Astrocyte of the spinal cord (primary cell): ENCODE results near the gene MEF2B.

ENCODE experiments used
- DNase-seq: peaks from one replicate; pipeline ENCODE4 v3.0.0; 2011; ENCODE audit warnings: low read depth, low spot score
- H3K4me3 ChIP-seq: 2 replicates; pipeline ENCODE4 v1.5.1; 2011; ENCODE audit warnings: low read depth, mild to moderate bottlenecking, low read length, moderate library complexity
- in situ Hi-C: cut with HindIII; loops from 2 replicates; pipeline ENCODE4 v1.10.0; 2017; ENCODE audit warnings: low sequenced_read_pairs
- TF ChIP-seq, protein P1 (sequence below): IDR thresholded peaks from 2 replicates; pipeline ENCODE4 v1.5.1; 2012; ENCODE audit warnings: low read depth, mild to moderate bottlenecking, low read length, inconsistent platforms

Gene MEF2B

DNA sequence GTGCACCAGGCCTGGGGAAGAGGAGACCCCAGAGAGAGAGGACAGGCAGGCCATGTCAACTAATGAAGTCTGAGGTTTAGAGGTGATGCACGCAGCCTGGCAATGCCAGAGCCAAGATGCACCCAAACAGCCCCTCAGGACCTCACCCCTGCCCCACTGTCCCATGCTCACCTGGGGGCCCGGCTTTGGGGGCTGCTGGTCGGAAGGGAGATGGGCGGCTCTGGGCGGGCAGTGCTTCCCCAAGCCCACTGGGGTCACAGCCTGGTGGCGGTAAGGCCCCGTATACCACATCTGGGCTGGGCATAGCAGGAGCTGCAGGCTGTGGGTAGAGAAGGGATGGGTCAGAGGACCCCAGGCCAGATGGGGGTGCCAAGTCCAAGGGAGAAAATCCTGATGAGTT, 23.2 kb downstream of the MEF2B start:
- TF ChIP-seq, protein P1, sequence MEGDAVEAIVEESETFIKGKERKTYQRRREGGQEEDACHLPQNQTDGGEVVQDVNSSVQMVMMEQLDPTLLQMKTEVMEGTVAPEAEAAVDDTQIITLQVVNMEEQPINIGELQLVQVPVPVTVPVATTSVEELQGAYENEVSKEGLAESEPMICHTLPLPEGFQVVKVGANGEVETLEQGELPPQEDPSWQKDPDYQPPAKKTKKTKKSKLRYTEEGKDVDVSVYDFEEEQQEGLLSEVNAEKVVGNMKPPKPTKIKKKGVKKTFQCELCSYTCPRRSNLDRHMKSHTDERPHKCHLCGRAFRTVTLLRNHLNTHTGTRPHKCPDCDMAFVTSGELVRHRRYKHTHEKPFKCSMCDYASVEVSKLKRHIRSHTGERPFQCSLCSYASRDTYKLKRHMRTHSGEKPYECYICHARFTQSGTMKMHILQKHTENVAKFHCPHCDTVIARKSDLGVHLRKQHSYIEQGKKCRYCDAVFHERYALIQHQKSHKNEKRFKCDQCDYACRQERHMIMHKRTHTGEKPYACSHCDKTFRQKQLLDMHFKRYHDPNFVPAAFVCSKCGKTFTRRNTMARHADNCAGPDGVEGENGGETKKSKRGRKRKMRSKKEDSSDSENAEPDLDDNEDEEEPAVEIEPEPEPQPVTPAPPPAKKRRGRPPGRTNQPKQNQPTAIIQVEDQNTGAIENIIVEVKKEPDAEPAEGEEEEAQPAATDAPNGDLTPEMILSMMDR, result no peak
- no peak overlapping the region for H3K4me3 ChIP-seq
- in situ Hi-C loops, result no loop called here
- no peak for DNase-seq

DNA sequence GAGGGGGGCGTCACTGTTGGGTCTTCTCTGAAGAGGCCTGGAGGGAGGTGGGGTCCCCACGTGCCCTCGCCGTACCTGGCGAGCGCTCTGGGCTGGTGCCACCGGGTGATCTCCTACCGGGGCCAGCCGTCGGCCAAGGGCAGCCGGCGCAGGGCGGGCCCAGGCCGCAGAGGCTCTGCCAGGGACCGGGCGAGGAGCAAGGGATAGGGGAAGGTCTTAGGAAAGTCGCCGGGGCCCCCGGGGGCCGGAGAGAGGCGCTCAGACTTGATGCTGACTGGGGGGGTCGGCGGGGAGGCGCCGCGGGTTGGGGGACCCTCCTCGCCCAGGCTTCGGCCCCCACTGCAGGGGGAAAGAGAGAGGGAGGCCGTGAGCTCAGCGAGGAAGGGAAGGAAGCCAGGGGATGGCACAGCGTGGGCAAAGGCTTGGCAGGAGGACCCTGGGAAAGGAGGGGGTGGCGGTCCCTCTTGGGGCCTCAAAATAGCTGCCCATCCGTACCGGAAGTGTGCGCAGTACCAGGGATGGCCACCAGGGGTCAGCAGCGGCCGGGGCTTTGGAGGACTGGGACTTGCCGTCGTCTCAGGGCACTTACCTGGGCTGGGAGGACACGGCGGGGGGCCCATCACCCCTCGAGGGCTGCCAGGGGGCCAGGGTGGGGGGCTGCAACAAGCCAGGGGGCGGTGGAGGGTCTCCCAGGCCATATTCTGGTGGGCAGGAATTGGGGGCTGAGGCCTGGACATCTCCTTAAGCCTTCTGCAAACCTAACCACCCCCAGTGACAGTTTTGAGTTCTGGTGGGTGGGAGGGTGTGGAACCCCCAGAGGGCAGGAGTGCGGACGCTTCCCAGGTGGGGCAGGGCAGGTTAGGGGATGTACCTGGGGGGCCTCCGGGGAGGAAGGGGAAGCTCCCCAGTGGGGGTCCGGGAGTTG, 24.1 kb downstream of the MEF2B start:
- DNase-seq, result peak; percentile 49
- TF ChIP-seq, protein P1, result peak; percentile 98
- no peak overlapping the region for H3K4me3 ChIP-seq
- in situ Hi-C loops, result no loop called here

DNA sequence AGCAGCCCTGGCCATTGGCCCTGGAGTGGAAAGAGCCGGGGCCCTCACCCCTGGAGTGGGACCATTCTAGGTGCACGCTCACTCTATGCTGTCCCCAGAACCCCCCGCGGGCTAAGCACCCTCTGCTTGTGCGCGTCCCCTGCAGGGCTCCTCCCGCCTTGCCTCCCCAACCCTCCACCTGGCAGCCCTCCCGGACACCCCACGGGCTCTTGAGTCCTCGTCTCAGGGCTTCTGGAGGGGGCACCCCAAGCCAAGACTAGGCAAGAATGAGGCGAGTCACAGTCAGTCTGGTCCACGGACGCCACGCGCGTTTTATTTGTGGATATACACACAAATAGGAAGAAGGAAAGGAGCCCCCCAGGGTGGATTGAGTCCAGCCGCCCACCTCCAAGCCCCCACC, 24.8 kb downstream of the MEF2B start:
- TF ChIP-seq, protein P1, result no peak

DNA sequence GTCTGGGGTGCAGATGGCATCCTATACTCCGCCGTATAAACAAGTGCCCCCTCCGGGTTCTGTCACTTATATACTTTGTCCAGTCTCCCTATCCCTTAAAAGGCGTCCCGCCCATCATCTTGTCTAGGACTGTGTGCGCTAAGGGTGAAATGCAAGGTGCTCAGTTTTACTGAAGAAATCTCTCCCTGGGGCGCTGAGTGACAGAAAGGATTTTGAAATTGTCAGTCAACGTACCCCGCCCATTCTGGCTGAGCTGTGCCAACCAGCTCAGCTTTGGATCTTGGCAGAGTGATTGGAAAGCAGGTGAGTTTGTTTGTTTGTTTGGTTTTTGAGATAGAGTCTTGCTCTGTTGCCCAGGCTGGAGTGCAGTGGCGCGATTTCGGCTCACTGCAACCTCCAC, 27.7 kb downstream of the MEF2B start:
- in situ Hi-C loops, result no loop called here

More for the DNA sequence above, 24.8 kb downstream of the MEF2B start:
- no peak for DNase-seq
- in situ Hi-C loops, result no loop called here
- H3K4me3 ChIP-seq, result no peak overlapping the region

DNA sequence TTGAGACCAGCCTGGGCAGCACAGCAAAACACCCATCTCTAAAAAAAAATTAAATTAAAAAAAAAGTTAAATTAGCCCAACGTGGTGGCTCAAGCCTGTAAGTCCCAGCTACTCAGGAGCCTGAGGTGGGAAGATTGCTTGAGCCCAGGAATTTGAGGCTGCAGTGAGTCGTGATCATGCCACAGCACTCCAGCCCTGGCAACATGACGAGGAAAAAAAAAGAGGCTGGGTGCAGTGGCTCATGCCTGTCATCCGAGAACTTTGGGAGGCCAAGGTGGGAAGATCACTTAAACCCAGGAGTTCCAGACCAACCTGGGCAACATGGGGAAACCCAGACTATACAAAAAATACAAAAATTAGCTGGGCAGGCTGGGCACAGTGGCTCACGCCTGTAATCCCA, 29.6 kb downstream of the MEF2B start:
- H3K4me3 ChIP-seq, result no peak overlapping the region
- DNase-seq, result no peak
- TF ChIP-seq, protein P1, result no peak
- in situ Hi-C loops, result no loop called here

More for the DNA sequence above, 27.7 kb downstream of the MEF2B start:
- no peak overlapping the region for H3K4me3 ChIP-seq
- TF ChIP-seq, protein P1, result no peak
- DNase-seq, result no peak

DNA sequence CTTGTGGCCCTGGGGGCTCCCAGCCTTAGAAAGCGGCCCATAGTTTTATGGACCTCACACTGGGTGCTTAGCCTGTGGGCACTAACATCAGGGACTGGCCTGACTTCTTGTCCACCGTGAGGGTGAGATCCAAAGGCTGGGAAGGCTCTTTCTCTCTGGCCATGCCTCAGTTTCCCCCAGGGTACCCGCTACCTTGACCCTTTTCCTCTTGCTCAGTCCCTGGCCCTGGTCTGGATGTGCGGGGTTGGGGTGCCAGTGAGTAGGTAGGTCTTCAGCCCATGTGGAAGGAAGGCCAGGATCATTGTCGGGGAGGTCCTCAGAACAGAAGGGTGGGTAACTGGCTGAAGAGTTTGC, 30.2 kb downstream of the MEF2B start:
- no peak for DNase-seq
- in situ Hi-C loops, result no loop called here
- TF ChIP-seq, protein P1, result no peak
- H3K4me3 ChIP-seq, result no peak overlapping the region
